ENCODE results near the gene MAGOH.

DNA sequence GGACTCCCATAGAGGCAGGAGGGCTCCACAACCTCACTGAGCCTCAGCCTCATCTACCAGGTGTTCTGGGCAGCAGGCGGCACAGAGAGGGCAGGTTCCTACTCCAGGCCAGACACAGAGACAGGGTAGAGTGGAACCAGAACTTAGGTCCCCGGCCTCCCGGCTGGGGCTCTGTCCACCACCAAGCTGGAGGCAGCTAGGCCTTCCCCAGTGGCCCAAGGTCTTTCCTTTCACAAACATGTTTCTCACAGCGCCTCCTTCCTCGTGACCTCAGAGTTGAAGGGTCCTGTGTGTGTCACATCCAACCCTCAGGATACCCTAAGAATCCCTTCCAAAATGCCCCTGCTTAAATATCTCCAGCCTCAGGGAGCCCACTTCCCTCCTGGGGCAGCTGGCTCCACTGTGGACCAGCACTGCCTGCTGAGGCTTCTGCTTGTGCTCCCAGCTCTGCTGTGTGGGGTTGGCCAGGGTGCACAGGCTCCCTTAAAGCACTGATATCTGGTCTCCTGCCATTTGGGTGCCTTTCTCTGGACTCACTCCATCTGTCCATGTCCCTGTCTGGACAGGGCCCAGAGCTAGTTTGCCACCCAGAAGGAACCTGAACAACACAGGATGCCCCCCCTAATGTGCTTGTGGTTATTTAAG is 33.2 kb upstream of the MAGOH start:
- no peak for TF ChIP-seq CTCF (IDR thresholded peaks at IDR 0.05)
- TF ChIP-seq POLR2A (IDR thresholded peaks at IDR 0.05), result no peak
- no peak for TF ChIP-seq EP300 (IDR thresholded peaks at IDR 0.05)
